GM21423 (cell line): ENCODE data around the gene PRG2.

ENCODE experiments used
- ATAC-seq: cut with Tn5 transposase; IDR thresholded peaks from one replicate; pipeline ENCODE4 v1.9.1; 2021; ENCODE audit warnings: mild to moderate bottlenecking, moderate library complexity; ENCODE audit not compliant: unreplicated experiment

The PRG2 gene

DNA sequence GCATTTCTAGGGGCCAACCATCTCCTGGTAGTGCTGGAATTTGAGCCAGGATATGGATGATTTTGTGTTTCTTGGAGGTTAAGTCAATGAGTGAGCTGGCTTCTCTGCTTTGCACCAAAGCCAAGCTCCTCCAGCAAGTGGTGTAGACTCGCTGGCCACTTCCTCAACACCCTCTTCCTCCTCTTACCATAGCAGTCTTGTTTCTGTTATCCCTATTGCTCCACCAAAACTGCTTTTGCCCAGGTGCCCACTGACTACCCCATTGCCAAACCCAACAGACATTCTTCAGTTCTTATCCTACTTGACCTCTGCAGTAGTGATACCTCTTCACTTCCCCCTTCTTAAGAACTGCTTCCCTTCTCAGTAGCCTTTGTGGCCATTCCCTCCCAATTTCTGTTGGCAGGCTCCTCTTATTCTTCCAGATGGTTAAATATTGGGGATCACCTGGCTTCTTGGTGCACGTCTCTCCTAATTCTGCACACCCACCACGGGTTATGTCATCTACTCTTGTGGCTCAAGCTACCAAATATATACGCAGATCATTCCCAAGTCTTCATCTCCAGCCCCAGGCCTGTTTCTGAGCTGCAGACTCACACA, 7.0 kb upstream of the PRG2 start:
- no peak for ATAC-seq

GRCh38 chr11:57396744-57397143, 6.3 kb upstream of the PRG2 start:
- ATAC-seq: no peak

GRCh38 chr11:57395905-57396623, 5.6 kb upstream of the PRG2 start:
- ATAC-seq: no peak

DNA sequence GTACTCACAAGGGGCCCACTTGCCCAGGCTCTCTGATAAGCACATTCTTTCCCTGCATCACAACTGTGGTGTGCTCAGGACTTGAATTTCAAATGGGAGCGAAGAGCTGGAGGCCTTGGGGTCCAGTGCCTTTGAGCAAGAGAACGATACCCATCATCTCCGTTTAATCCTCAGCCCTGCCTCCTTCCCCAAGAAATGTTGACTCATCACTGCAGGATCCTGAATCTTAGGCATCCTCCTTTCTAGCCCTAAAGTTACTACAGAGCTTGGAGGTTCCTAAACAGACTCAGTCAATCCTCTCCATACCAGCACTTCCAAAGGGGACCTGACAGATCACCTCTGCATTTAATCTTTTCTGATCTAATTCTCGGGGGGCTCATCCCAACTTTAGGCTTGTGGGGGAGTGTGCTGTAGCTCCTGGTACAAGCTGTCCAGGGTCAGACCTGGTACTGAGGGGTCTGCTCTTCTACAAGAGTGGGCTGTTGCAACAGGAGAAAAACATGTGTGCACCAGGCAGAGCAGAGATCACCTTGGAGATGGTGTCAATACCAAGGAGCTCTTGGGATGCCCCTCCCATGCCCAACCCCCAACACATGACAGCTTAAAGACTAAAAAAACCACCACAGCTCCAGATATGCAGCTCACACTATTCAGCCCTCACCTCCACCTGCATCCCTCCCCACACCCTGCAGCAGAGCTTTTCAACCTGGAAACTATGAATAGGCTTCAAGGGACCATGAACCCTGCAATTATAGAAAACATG, 3.9 kb upstream of the PRG2 start:
- ATAC-seq: no peak

- no peak for ATAC-seq
Observed at GRCh38 chr11:57392763-57393105, 2.3 kb upstream of the PRG2 start.

DNA sequence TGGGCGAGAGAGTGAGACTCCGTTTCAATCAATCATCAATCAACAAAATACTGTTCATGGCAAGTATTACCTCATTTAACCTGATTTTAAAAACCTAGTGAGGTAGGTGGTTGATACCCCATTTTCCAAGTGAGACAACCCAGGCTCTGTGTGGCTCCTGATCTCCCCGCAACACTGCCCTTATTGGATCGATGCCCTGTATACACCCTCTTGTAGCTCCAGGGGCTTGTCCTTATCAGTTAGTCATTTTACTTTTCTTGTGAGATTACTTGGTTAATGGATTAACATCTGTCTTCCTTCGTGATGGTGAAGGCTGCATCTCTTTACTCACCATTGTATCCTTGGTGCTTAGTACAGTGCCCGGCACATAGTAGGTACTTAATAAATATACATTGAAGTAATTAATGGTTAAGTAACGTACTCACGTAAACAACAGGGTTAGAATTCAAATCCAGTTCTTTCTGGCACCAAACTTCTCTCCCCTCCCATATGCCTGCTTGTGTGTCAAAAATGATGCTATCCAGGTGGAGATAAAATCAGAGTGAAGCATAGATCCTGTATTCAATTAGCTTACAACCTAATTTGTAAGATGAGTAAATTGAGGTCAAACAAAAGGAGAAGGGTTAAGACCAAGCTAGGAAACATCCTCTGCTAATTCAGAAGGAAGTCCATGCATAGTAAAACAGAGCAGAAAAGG, 1.8 kb upstream of the PRG2 start:
- ATAC-seq: no peak

- ATAC-seq: no peak
Observed at GRCh38 chr11:57391539-57391938, 1.1 kb upstream of the PRG2 start.

DNA sequence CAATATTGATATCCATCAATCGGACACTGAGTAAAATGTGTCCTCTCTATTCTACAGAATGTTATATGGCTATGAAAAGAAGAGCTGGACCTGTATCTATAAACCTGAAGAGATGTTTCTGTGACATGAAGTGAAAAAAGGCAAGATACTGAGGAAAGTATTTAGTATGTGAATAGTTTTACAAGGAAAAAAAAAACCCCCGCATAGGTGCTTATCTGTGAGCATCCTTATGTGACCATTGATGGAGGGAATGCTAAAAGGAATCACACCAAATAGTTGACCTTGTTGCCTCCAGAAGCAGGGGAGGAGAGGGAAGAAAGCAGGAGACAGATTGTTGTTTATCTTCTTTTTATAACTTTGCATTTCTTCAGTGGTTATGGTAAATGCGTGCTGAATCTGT, 661 bp upstream of the PRG2 start:
- no peak for ATAC-seq

GRCh38 chr11:57387289-57388030, 3.0 kb downstream of the PRG2 start:
- ATAC-seq: no peak

DNA sequence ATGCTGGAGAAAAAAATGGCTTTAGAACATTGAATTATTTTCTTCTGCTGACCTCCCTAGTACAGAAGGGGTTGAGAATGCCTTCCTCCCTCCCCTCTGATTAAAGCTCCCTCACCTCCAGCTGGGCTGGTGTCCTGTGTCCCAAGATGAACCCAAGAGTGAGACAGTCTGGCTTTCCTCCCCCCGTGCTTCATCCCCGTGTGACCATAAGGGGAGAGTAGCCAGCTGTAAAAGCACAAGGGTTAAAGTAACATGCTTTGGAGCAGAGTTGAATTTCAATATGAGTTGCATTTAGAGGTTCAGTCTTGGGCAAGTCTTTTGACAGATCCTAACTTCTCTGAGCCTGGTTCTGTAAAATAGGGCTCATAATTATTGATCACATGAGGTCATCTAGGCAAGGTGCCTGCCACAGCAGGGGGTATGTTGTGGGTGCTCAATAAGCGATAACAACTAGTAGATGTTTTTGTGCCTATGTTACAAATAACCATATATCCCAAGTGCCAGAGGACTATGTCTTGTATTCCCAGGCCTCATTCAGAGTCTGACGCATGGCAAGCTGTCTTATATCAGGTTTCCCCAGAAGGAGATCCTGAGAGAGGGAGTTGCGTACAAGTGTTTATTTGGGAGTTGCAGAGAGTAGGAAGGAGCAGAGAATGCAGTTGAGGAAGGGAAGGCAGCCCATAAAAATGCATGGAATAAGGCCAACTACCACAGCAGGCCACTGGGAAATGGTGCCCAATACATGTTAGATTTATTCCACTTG, 4.1 kb downstream of the PRG2 start:
- no peak for ATAC-seq

GRCh38 chr11:57380975-57381374, 9.5 kb downstream of the PRG2 start, which contains the start of gene PRG3:
Gene PRG3, minus strand, starts transcription at chr11:57381150. Its CDS starts 442 bp downstream, at chr11:57380708.
- ATAC-seq: no peak

DNA sequence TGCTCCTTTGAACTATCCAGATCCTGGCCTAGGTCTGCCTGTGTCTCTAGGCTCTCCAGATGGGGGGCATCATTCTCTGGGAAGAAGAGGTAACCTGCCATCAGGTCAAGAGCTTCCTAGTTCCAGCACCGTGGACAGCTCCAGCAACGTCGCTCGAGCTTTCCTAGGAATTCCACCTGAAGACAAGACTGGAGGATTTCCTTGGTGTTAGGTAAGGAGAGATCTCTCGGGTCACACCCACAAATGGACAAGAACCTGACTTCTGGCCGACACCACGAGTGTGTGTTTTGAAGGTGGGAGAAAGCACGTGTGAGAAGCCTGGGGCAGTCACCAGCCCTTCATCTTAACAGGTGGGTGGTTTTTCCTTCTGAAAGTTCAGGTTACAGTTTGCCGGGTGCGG, 10.7 kb downstream of the PRG2 start:
- ATAC-seq: no peak

DNA sequence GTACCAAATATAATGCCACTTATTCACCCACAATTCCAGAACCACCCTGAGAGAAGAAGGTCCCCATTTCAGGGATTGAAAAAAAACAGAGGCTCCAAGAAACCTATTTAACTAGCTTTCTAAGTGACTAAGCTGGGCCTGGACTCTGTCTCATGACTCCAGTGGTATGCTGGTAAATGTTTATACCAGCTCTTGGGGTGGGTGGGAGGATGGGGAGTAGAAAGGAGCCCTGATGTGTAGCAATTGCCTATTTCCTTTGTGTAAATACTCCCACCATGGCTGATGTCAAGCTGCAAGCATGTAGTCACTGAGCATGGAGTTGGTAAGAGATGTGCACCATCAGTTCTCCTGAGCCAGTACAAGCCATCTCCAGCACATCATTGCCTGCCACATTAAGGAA, 12.3 kb downstream of the PRG2 start:
- no peak for ATAC-seq

DNA sequence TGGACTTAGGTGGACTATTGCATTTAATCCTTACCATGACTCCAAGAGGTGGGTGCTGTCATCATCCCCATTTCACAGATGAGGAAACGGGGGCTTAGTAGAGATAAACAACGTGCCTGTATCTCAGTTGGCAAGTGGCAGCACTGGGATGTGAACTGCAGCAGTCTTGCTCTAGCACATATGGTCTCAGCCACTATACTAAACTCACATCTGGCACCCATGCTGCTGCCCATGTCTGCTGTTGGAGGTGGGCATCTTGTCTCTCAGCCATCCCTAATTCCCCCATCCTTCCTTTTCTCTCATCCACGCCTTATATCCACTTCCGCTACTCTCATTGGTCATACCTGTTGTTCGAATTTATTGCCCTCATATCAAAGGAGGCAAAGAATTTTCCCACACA, 13.3 kb downstream of the PRG2 start:
- no peak for ATAC-seq

GRCh38 chr11:57376095-57377090, 14.1 kb downstream of the PRG2 start:
- ATAC-seq: no peak

- no peak for ATAC-seq
Observed at GRCh38 chr11:57375490-57375889, 15.0 kb downstream of the PRG2 start.

DNA sequence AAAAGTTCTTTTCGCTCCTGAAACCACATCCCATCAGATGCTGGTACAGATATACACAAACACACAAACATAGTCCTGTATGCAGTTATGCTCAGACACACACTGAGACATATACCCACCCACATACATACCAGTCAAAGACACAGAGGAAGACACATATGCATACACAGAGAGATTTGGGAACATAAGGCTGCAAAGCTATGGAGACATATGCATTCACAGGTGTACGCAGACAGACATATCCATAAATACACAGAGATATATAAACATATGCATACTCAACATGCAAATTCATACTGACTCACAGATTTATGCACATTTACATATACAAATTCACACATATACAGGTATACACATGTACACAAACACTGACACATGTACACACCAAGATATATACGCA, 15.5 kb downstream of the PRG2 start:
- ATAC-seq: no peak

DNA sequence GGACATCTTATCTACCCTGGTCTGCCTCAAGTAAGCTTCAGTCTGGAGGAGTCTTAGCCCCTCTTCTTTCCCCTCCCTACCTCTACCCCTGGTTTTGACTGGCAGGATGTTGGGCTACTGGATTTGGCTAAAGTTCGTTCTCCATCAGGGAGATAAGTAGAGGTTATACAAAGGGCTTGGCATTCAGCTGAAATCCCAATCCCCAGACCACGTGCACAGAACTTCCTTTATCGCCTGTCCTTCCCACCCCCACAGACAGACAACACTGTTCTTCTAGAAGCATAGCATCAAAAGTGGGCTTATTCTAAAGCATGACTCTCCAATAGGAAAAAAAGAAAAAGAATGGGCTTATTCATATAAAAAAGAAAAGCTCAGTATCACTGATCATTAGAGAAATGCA, 17.3 kb downstream of the PRG2 start:
- ATAC-seq: no peak

DNA sequence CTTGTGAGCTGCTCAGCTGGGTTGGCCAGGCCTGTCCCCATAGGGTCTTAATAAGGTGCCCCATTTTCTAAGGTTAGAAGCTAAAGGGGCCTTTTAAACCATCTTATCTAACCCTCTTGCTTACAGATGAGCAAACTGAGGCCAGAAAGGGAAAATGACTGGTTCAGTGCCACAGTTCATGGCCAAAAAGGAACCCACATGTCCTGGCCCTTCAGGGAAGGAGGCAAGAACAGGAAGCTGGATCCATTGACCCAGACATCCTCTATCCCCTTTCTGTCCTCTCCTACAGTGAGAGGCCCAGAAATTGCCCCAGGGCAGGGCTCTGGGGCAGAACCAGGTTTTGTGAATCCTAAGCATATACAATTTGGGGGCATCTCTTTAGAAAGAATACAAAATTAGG, 19.5 kb downstream of the PRG2 start:
- ATAC-seq: no peak
